Ishikawa (cell line): ENCODE results near the gene TAS2R60.

Experiments
- EP300 ChIP-seq: IDR thresholded peaks from 2 replicates; pipeline ENCODE4 v1.6.1; 2012; ENCODE audit warnings: borderline replicate concordance
- FOXM1 ChIP-seq: IDR thresholded peaks from 2 replicates; pipeline ENCODE4 v1.6.1; 2012; ENCODE audit warnings: low read depth, borderline replicate concordance
- MAX ChIP-seq: IDR thresholded peaks from 2 replicates; pipeline ENCODE4 v1.6.1; 2012
- RAD21 ChIP-seq: IDR thresholded peaks from 2 replicates; pipeline ENCODE4 v1.6.1; 2012; ENCODE audit warnings: low read depth
- REST ChIP-seq: IDR thresholded peaks from 2 replicates; pipeline ENCODE4 v1.6.1; 2012; ENCODE audit warnings: low read depth, mild to moderate bottlenecking
- TAF1 ChIP-seq: IDR thresholded peaks from 2 replicates; pipeline ENCODE4 v1.6.1; 2012; ENCODE audit warnings: low read depth, mild to moderate bottlenecking
- TEAD4 ChIP-seq: IDR thresholded peaks from 2 replicates; pipeline ENCODE4 v1.6.1; 2012

GRCh38 chr7:143418681-143419458 lies 24.4 kb upstream of the TAS2R60 start:
- TF ChIP-seq FOXM1 (no peak), TEAD4 (no peak), EP300 (no peak), TAF1 (no peak), REST (no peak), RAD21 (no peak), MAX (no peak)
